ENCODE measurements around the gene SNX2. TPM values are rescaled to one million over a fixed set of nuclear protein-coding genes. Genes with fewer than 3 reads are reported as not detected.

Gene SNX2, protein sequence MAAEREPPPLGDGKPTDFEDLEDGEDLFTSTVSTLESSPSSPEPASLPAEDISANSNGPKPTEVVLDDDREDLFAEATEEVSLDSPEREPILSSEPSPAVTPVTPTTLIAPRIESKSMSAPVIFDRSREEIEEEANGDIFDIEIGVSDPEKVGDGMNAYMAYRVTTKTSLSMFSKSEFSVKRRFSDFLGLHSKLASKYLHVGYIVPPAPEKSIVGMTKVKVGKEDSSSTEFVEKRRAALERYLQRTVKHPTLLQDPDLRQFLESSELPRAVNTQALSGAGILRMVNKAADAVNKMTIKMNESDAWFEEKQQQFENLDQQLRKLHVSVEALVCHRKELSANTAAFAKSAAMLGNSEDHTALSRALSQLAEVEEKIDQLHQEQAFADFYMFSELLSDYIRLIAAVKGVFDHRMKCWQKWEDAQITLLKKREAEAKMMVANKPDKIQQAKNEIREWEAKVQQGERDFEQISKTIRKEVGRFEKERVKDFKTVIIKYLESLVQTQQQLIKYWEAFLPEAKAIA
- total RNA-seq = 10 to 100 TPM; 52.7 to 53.0 TPM

DNA sequence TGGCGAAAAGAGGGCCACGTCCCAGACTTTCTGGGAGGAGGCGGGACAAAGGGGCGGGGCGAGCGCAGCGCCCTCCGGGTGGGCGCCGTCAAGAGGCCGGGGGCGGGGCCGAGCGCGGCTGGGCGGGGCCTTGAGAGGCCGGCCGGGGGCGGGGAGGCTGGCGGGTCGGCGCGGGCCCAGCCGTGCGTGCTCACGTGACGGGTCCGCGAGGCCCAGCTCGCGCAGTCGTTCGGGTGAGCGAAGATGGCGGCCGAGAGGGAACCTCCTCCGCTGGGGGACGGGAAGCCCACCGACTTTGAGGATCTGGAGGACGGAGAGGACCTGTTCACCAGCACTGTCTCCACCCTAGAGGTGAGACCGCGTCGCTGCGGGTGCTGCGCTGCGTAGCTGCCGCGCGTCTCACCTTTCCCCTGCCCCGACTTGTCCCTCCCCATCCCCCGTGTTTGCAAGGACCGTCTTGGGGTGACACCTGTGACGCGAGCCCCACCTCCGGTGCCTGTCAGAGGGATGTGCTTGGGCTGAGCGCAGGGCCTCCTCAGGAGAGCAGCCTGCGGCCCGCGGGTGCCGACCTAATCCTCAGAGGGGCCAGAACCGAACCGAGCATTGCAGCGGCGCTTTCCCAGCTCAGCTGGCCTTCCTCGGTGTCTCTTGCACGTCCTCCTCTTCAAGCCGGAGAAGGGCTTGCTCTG is at the start of gene SNX2:
SNX2 (plus strand) TSS at position 220 of the 689 bp plus-strand sequence; CDS start at position 244, 24 bp downstream.
- CTCF ChIA-PET = interaction anchor here (0.6 to 2.8 kb wide), 7 partner anchors 33 to 761 kb away, joined by 3 to 21 read pairs (median 4); partner anchors contain the start of gene SNX24
- H3K27me3 Mint-ChIP-seq = peaks cover 14% of the 10 kb centered on the region
- peak; percentile 89 for DNase-seq
- H3K9me3 Mint-ChIP-seq = no peaks in the 10 kb centered on the region
- peak within 1 kb of the TSS; percentile 88 for H3K4me3 Mint-ChIP-seq
- peaks cover 33% of the 10 kb centered on the region for H3K4me1 Mint-ChIP-seq
- peak within 1 kb of the TSS; percentile 87 for H3K27ac Mint-ChIP-seq
- POLR2A ChIA-PET = interaction anchor here (1.4 to 3.5 kb wide), 5 partner anchors 11 to 648 kb away, joined by 3 to 39 read pairs (median 6); partner anchors contain the start of genes CEP120 and SNX24
- H3K36me3 Mint-ChIP-seq (ENCODE audit: low read depth) = peaks cover 13% of the 10 kb centered on the region

GRCh38 chr5:122727112-122727541 is 47.8 kb upstream of the SNX2 start:
- ChIA-PET POLR2A (no interaction called here), CTCF (no interaction called here)
- peaks cover 3% of the 10 kb centered on the region for H3K4me1 Mint-ChIP-seq
- no peak for DNase-seq
- peaks cover 30% of the 10 kb centered on the region for H3K27me3 Mint-ChIP-seq
- no peak overlapping the region for H3K27ac Mint-ChIP-seq
- no peaks in the 10 kb centered on the region for H3K9me3 Mint-ChIP-seq
- no peak overlapping the region for H3K4me3 Mint-ChIP-seq
- no peaks in the 10 kb centered on the region for H3K36me3 Mint-ChIP-seq (ENCODE audit: low read depth)

DNA sequence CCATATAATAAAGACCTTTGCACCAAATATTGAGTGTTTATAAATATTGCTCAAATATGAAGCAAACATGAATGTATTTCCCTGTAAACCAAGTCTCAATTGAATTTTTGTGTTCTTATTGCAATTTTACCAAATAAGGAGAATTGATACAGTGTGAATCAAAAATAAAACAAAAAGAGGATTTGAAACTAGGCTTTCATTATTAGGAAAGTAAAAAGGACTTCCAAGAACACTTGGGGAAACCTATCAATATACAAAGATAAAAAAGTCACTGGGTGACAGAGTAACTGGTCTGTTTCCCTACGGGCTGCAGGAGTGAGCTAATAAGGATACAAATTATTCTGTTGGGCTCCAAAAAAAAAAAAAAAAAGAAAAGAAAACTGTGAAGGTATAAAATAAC is 44.8 kb upstream of the SNX2 start:
- no peak for DNase-seq
- Mint-ChIP-seq H3K9me3 (no peaks in the 10 kb centered on the region), H3K27ac (no peak overlapping the region), H3K36me3 (ENCODE audit: low read depth) (no peaks in the 10 kb centered on the region), H3K27me3 (peaks cover 27% of the 10 kb centered on the region), H3K4me1 (no peaks in the 10 kb centered on the region), H3K4me3 (no peak overlapping the region)
- ChIA-PET CTCF (no interaction called here), POLR2A (no interaction called here)

- H3K4me3 Mint-ChIP-seq = no peak overlapping the region
These were observed 44.4 kb upstream of the SNX2 start for GRCh38 chr5:122730456-122730855.

DNA sequence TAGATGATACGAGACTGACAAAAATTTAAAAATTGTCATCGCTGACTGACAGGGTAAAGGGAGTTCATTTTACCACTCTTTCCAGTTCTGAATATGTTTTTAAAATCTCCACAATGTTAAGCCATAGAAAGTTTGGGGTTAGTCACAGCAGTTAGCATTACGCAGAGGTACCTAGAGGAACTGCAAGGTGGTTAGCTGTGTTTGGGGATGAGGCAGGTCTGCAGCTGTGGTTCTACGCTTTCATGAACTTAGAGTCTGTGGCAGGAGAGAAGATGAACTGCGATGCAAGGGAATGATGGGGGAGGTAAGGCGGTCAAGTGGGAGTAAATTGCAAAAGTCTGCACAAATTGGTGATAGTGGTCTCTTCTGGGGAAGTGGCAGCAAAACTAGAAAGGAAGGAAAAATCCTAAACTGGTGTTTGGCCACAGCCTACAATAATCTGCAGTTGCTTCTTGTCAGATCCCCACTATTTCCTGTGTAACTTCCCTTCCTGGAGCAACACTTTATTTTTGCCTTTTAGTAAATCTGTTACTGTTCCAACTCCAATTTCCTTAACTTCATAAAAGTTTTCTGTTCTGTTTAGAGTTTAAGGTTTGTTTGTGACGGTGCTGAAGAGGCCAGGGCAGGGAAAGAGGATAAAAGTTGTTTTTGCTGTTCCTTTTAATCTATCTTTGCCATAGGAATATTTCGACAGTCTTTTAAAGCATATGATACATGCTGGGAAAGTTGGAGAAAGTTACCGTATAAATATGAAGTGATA is 38.6 kb upstream of the SNX2 start:
- POLR2A ChIA-PET = no interaction called here
- CTCF ChIA-PET = no interaction called here
- H3K27me3 Mint-ChIP-seq = peaks cover 14% of the 10 kb centered on the region

More at GRCh38 chr5:122730456-122730855, 44.4 kb upstream of the SNX2 start:
- H3K27me3 Mint-ChIP-seq = peaks cover 28% of the 10 kb centered on the region
- H3K27ac Mint-ChIP-seq = no peak overlapping the region
- CTCF ChIA-PET = no interaction called here
- H3K4me1 Mint-ChIP-seq = no peaks in the 10 kb centered on the region
- no peaks in the 10 kb centered on the region for H3K36me3 Mint-ChIP-seq (ENCODE audit: low read depth)
- DNase-seq = no peak
- POLR2A ChIA-PET = no interaction called here
- no peaks in the 10 kb centered on the region for H3K9me3 Mint-ChIP-seq

DNA sequence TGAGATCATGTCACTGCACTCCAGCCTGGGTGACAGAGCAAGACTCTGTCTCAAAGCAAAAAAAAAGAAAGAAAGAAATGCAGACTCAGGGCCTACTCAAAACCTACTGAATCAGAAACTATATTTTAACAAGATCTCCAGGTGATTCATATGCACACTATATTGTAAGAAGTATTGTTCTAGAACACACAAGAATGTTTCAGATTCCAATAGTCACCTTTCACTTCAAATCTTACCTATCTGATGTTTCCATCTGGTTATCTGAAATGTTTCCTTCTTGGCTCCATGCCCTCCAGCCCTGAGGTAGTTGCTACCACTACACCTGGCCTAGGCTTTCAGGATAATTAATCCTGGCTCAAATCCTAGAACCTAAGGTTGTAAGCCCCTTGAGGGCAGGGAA is 36.8 kb upstream of the SNX2 start:
- H3K4me1 Mint-ChIP-seq = no peaks in the 10 kb centered on the region
- peaks cover 12% of the 10 kb centered on the region for H3K27me3 Mint-ChIP-seq
- no peaks in the 10 kb centered on the region for H3K36me3 Mint-ChIP-seq (ENCODE audit: low read depth)
- CTCF ChIA-PET = no interaction called here
- H3K27ac Mint-ChIP-seq = no peak overlapping the region
- POLR2A ChIA-PET = no interaction called here
- no peak overlapping the region for H3K4me3 Mint-ChIP-seq
- DNase-seq = no peak
- no peaks in the 10 kb centered on the region for H3K9me3 Mint-ChIP-seq

More for the DNA sequence above, 38.6 kb upstream of the SNX2 start:
- Mint-ChIP-seq H3K4me3 (no peak overlapping the region), H3K27ac (no peak overlapping the region), H3K4me1 (no peaks in the 10 kb centered on the region), H3K36me3 (ENCODE audit: low read depth) (no peaks in the 10 kb centered on the region), H3K9me3 (no peaks in the 10 kb centered on the region)
- no peak for DNase-seq

GRCh38 chr5:122741681-122742080 is 33.2 kb upstream of the SNX2 start:
- no peak for DNase-seq
- Mint-ChIP-seq H3K27ac (no peak overlapping the region), H3K27me3 (peaks cover 16% of the 10 kb centered on the region), H3K4me3 (no peak overlapping the region), H3K4me1 (no peaks in the 10 kb centered on the region), H3K36me3 (ENCODE audit: low read depth) (no peaks in the 10 kb centered on the region), H3K9me3 (no peaks in the 10 kb centered on the region)
- CTCF ChIA-PET = no interaction called here
- POLR2A ChIA-PET = no interaction called here

- POLR2A ChIA-PET = no interaction called here
- H3K4me3 Mint-ChIP-seq = no peak overlapping the region
- no peaks in the 10 kb centered on the region for H3K4me1 Mint-ChIP-seq
- no peaks in the 10 kb centered on the region for H3K36me3 Mint-ChIP-seq (ENCODE audit: low read depth)
- H3K27me3 Mint-ChIP-seq = peaks cover 18% of the 10 kb centered on the region
- H3K9me3 Mint-ChIP-seq = no peaks in the 10 kb centered on the region
- CTCF ChIA-PET = no interaction called here
- no peak for DNase-seq
- H3K27ac Mint-ChIP-seq = no peak overlapping the region
These were observed 31.6 kb upstream of the SNX2 start for GRCh38 chr5:122743261-122743660.

DNA sequence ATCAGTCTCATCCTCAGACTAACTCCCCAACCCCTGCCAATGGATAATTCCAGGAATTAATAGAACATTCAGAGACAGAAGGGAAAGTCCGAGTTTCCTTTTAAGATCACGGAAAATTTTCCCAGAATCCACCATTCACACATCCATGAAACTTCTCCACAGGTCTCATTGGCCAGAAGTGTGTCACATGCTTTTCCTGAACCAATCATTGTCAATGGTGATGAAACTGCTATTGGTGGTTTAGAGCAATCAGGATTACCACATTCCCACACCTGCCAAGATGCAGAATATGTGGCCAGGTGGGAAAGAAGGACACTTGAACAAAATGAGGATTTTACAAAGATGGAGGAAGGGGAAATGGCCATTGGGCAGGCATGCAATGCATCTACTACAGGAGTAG is 29.3 kb upstream of the SNX2 start:
- Mint-ChIP-seq H3K27ac (no peak overlapping the region), H3K9me3 (no peaks in the 10 kb centered on the region), H3K4me3 (no peak overlapping the region), H3K36me3 (ENCODE audit: low read depth) (no peaks in the 10 kb centered on the region), H3K4me1 (no peaks in the 10 kb centered on the region), H3K27me3 (peaks cover 15% of the 10 kb centered on the region)
- POLR2A ChIA-PET = no interaction called here
- DNase-seq = no peak
- CTCF ChIA-PET = no interaction called here

DNA sequence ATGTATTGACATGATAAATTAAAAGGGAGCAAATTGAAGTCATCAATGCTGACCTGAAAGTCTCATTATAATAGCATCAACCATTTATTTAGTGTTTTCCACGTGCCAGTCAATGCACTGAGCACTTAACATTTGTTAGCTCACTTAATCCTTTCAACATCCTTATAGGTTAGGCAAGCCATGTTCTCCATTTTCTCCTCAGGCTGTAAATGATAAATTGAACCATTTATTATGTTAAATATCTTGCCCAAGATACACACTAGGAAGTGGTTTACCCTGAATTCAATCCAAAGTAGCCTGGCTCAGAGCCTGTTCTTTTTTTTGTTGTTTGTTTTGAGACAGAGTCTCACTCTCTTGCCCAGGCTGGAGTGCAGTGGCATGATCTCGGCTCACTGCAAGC is 25.0 kb upstream of the SNX2 start:
- peaks cover 21% of the 10 kb centered on the region for H3K27me3 Mint-ChIP-seq
- no peak overlapping the region for H3K4me3 Mint-ChIP-seq
- H3K4me1 Mint-ChIP-seq = no peaks in the 10 kb centered on the region
- no peaks in the 10 kb centered on the region for H3K9me3 Mint-ChIP-seq
- H3K36me3 Mint-ChIP-seq (ENCODE audit: low read depth) = no peaks in the 10 kb centered on the region
- CTCF ChIA-PET = no interaction called here
- DNase-seq = no peak
- no peak overlapping the region for H3K27ac Mint-ChIP-seq
- POLR2A ChIA-PET = no interaction called here

DNA sequence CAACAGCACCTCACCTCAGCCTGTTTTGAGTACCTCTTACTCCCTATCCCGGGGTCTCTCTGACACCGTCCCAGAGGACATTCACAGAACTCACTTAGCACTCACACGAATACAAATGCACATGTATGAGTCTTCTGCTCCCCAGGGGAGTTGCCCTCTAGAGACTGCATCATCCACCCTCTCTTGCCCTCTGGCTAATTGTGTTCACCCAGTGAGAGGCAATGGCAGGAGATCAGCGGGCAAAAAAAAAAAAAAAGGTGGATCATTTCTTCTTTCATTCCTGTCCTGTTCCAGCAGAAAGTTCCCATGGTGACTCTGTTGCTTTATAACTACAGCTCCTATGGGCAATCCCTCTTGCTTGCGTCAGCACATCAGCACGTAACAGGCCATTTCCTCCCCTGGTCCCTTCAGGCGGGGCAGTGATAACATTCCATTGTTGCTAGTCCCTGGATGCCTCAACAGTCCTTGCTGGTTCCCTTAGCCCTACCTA is 23.5 kb upstream of the SNX2 start:
- H3K27me3 Mint-ChIP-seq = peaks cover 14% of the 10 kb centered on the region
- DNase-seq = no peak
- no peaks in the 10 kb centered on the region for H3K9me3 Mint-ChIP-seq
- POLR2A ChIA-PET = no interaction called here
- CTCF ChIA-PET = no interaction called here
- no peak overlapping the region for H3K4me3 Mint-ChIP-seq
- H3K36me3 Mint-ChIP-seq (ENCODE audit: low read depth) = no peaks in the 10 kb centered on the region
- peaks cover 10% of the 10 kb centered on the region for H3K4me1 Mint-ChIP-seq
- H3K27ac Mint-ChIP-seq = no peak overlapping the region

GRCh38 chr5:122753500-122753899 is 21.4 kb upstream of the SNX2 start:
- CTCF ChIA-PET = no interaction called here
- Mint-ChIP-seq H3K4me1 (peaks cover 19% of the 10 kb centered on the region), H3K27ac (no peak overlapping the region), H3K4me3 (no peak overlapping the region), H3K9me3 (no peaks in the 10 kb centered on the region), H3K27me3 (peaks cover 12% of the 10 kb centered on the region), H3K36me3 (ENCODE audit: low read depth) (no peaks in the 10 kb centered on the region)
- DNase-seq = no peak
- POLR2A ChIA-PET = no interaction called here

- H3K27ac Mint-ChIP-seq = no peak overlapping the region
- ChIA-PET POLR2A (no interaction called here), CTCF (no interaction called here)
These were observed 19.1 kb upstream of the SNX2 start for GRCh38 chr5:122755783-122756182.

More at GRCh38 chr5:122755783-122756182, 19.1 kb upstream of the SNX2 start:
- H3K9me3 Mint-ChIP-seq = no peaks in the 10 kb centered on the region
- DNase-seq = no peak
- peaks cover 19% of the 10 kb centered on the region for H3K4me1 Mint-ChIP-seq
- H3K27me3 Mint-ChIP-seq = peaks cover 12% of the 10 kb centered on the region
- H3K36me3 Mint-ChIP-seq (ENCODE audit: low read depth) = no peaks in the 10 kb centered on the region
- no peak overlapping the region for H3K4me3 Mint-ChIP-seq
